ENCODE results near the gene ZNF160.

- TF ChIP-seq CTCF (IDR thresholded peaks at IDR 0.05; ENCODE audit: poor library complexity) (no peak), EZH2phosphoT487 (IDR thresholded peaks at IDR 0.05; ENCODE audit: low read depth, severe bottlenecking, unreplicated experiment) (no peak)
These were observed 57.7 kb downstream of the ZNF160 start for GRCh38 chr19:53045536-53045935.
